K562 (cell line): Measurements from ENCODE around the gene PRR36. TPM values are rescaled to one million over a fixed set of nuclear protein-coding genes. Genes with fewer than 3 reads are reported as not detected.

Source experiments
- DLX4 ChIP-seq: fragments of 250-450 bp; sonication (Bioruptor Pico); IDR thresholded peaks from 2 replicates; pipeline ENCODE4 v1.6.1; 2021; ENCODE audit warnings: mild to moderate bottlenecking
- FOXA1 ChIP-seq: fragments of 450-650 bp; IDR thresholded peaks from 2 replicates; pipeline ENCODE4 v1.6.1; 2016; ENCODE audit warnings: mild to moderate bottlenecking, borderline replicate concordance
- GABPA ChIP-seq: fragments of 200-800 bp; sonication (Bioruptor generic); conservative IDR thresholded peaks from 2 replicates; pipeline ENCODE4 v1.6.1; 2016; ENCODE audit warnings: low read depth, missing genetic modification characterization, missing compliant biosample characterization
- HDAC2 ChIP-seq: fragments of 450-650 bp; IDR thresholded peaks from 2 replicates; pipeline ENCODE4 v1.6.1; 2016; ENCODE audit warnings: mild to moderate bottlenecking
- MECOM ChIP-seq: fragments of 250-450 bp; sonication (Bioruptor Pico); IDR thresholded peaks from 2 replicates; pipeline ENCODE4 v1.8.0; 2022; ENCODE audit warnings: inconsistent platforms
- MEF2A ChIP-seq: IDR thresholded peaks from 2 replicates; pipeline ENCODE4 v1.6.1; 2011; ENCODE audit warnings: low read depth, mild to moderate bottlenecking, low read length, moderate library complexity; ENCODE audit not compliant: control insufficient read depth
- MTA1 ChIP-seq: fragments of 450-650 bp; IDR thresholded peaks from 2 replicates; pipeline ENCODE4 v1.6.1; 2017; ENCODE audit warnings: borderline replicate concordance
- MYNN ChIP-seq, 2 experiments: sonication (generic); formaldehyde crosslinking in 1 of 2; IDR thresholded peaks; 2 replicates each; pipeline versions ENCODE4 v1.5.0 to v1.6.1; 2016 to 2020; ENCODE audit warnings: antibody characterized with exemption in 1 of 2, missing genetic modification reagents in 1 of 2
- NKRF ChIP-seq: fragments of 450-650 bp; IDR thresholded peaks from 2 replicates; pipeline ENCODE4 v1.6.1; 2016; ENCODE audit warnings: borderline replicate concordance
- PHB ChIP-seq: fragments of 250-450 bp; sonication (Bioruptor Pico); IDR thresholded peaks from 2 replicates; pipeline ENCODE4 v1.5.0; 2021
- SMAD4 ChIP-seq: fragments of 250-450 bp; sonication (Bioruptor Pico); conservative IDR thresholded peaks from 2 replicates; pipeline ENCODE4 v1.8.0; 2021; ENCODE audit warnings: inconsistent platforms, mild to moderate bottlenecking, moderate library complexity
- SMARCA4 ChIP-seq: fragments of 450-650 bp; IDR thresholded peaks from 2 replicates; pipeline ENCODE4 v1.6.1; 2016
- SREBF1 ChIP-seq: fragments of 150-350 bp; IDR thresholded peaks from 2 replicates; pipeline ENCODE4 v1.6.1; 2014; ENCODE audit warnings: antibody characterized with exemption, low read depth, low read length, borderline replicate concordance
- TAF1 ChIP-seq: IDR thresholded peaks from 2 replicates; pipeline ENCODE4 v1.6.1; 2011; ENCODE audit warnings: mild to moderate bottlenecking, low read length, moderate library complexity; ENCODE audit not compliant: insufficient read depth, control insufficient read depth, severe bottlenecking; ENCODE audit errors: extremely low read depth
- VEZF1 ChIP-seq: fragments of 200-800 bp; sonication (Bioruptor generic); IDR thresholded peaks from 2 replicates; pipeline ENCODE4 v1.6.1; 2017; ENCODE audit warnings: missing genetic modification characterization, missing compliant biosample characterization
- ZFPM2 ChIP-seq: fragments of 250-450 bp; sonication (Bioruptor Pico); IDR thresholded peaks from 2 replicates; pipeline ENCODE4 v1.5.1; 2022; ENCODE audit warnings: mild to moderate bottlenecking
- ZNF347 ChIP-seq: fragments of 450-650 bp; formaldehyde crosslinking; IDR thresholded peaks from 2 replicates; pipeline ENCODE4 v1.4.0; 2020; ENCODE audit warnings: low read depth, mild to moderate bottlenecking, moderate library complexity
- polyA plus RNA-seq, 8 experiments: library from polyadenylated mRNA; depleted of rRNA in 4 of 8; stranded (reverse) in 5 of 8; unstranded in 3 of 8; fragments of >200 nt; fragmentation: Nextera tagmentation in 2 of 8; fragmentation: Illumina TruSeq in 1 of 8; extraction: Ambion mirVana in 2 of 8; extraction: Trizol in 1 of 8; gene quantifications; 2 replicates each; pipeline versions ENCODE4 v1.2.1 to v1.2.3, GENCODE V29; 2011 to 2014; ENCODE audit warnings: inconsistent platforms in 1 of 8, missing spikeins in 1 of 8
- total RNA-seq, 7 experiments: library from RNA; depleted of rRNA in 6 of 7; stranded (reverse); fragments of >200 nt in 6 of 7; fragmentation: Illumina TruSeq in 2 of 7; extraction: Trizol in 2 of 7; gene quantifications; 2 replicates each; pipeline versions ENCODE4 v1.2.1 to v1.2.3, GENCODE V29; 2011 to 2021; ENCODE audit warnings: low replicate concordance in 1 of 7
- TF ChIP-seq, protein P1 (sequence below): fragments of 150-350 bp; IDR thresholded peaks from 2 replicates; pipeline ENCODE4 v1.6.1; 2014; ENCODE audit warnings: low read depth, mild to moderate bottlenecking, low read length, borderline replicate concordance
- TF ChIP-seq, protein P2 (sequence below), 2 experiments: fragments of 250-450 bp in 1 of 2; fragments of 450-650 bp in 1 of 2; sonication (Bioruptor Pico) in 1 of 2; IDR thresholded peaks; 2 replicates each; pipeline versions ENCODE4 v1.6.1 to v1.8.0; 2016 to 2021; ENCODE audit warnings: mild to moderate bottlenecking in 2 of 2, moderate library complexity in 2 of 2, missing compliant biosample characterization in 1 of 2, missing genetic modification characterization in 1 of 2

PRR36 gene
- total and polyA plus RNA-seq, 9 of the 15 experiments (the other 6 are each of a cell fraction or from before 2014, with no cell fraction given) = 0.05 to 0.42 (median 0.06) TPM; not detected in 6

DNA sequence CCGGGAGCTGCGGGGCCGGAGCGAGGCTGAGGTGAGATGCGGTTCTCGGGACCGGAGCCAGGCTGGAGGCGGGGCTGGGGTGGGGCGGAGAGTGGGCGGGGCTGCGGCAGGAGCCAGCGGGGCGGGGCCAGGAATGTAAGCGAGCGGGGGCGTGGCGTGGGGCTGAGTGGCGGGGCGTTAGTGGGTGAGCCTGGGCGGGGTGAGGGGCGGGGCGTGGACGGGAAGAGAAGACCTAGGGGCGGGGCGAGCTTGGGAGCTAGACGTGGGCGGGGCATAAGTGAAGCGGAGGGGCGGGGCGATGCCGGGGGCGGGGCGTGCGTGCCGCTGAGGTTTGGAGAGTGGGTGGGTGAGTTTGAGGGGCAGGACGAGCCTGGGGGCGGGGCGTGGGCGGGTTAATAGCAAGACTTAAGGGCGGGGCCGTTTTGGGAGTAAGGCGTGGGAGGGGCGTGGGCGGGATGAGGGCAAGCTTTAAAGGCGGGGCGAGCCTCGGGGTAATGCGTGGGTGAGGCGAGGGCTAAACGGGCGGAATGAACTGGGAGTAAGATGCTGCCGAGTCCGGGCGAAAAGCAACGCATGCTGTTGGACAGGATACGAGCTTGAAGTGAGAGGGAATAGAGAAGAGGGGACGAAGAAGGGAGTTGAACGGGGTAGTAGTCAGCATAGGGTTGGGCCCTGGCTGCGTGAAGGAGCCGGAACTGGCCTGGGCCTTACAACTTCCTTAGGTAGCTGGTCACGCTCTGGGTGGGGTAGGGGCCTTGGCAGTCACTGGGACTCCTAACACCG is 46.5 kb upstream of the PRR36 start (continued):
- TF ChIP-seq, protein P1, sequence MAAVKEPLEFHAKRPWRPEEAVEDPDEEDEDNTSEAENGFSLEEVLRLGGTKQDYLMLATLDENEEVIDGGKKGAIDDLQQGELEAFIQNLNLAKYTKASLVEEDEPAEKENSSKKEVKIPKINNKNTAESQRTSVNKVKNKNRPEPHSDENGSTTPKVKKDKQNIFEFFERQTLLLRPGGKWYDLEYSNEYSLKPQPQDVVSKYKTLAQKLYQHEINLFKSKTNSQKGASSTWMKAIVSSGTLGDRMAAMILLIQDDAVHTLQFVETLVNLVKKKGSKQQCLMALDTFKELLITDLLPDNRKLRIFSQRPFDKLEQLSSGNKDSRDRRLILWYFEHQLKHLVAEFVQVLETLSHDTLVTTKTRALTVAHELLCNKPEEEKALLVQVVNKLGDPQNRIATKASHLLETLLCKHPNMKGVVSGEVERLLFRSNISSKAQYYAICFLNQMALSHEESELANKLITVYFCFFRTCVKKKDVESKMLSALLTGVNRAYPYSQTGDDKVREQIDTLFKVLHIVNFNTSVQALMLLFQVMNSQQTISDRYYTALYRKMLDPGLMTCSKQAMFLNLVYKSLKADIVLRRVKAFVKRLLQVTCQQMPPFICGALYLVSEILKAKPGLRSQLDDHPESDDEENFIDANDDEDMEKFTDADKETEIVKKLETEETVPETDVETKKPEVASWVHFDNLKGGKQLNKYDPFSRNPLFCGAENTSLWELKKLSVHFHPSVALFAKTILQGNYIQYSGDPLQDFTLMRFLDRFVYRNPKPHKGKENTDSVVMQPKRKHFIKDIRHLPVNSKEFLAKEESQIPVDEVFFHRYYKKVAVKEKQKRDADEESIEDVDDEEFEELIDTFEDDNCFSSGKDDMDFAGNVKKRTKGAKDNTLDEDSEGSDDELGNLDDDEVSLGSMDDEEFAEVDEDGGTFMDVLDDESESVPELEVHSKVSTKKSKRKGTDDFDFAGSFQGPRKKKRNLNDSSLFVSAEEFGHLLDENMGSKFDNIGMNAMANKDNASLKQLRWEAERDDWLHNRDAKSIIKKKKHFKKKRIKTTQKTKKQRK = no peak
- TF ChIP-seq FOXA1 (no peak), MYNN (IDR thresholded peaks at IDR 0.05) (no peak), MYNN (CRISPR knock-in tag; IDR thresholded peaks at IDR 0.05) (no peak), DLX4 (CRISPR knock-in tag) (no peak), MEF2A (no peak), SREBF1 (no peak), GABPA (tag) (no peak), MTA1 (0 out of 2 replicates have a peak, but pooled peaks have one; percentile 40), MECOM (CRISPR knock-in tag) (no peak), ZNF347 (CRISPR knock-in tag) (no peak), TAF1 (peak; percentile 61), VEZF1 (CRISPR knock-in tag) (peak; percentile 77), SMARCA4 (0 out of 2 replicates have a peak, but pooled peaks have one; percentile 18), NKRF (peak; percentile 75; the same call in 1 of the 2 replicates), PHB (CRISPR knock-in tag) (no peak), ZFPM2 (CRISPR knock-in tag) (0 out of 2 replicates have a peak, but pooled peaks have one; percentile 42), HDAC2 (peak; percentile 52; the same call in 1 of the 2 replicates), SMAD4 (0 out of 2 replicates have a peak, but pooled peaks have one; percentile 35)
- TF ChIP-seq, protein P2, sequence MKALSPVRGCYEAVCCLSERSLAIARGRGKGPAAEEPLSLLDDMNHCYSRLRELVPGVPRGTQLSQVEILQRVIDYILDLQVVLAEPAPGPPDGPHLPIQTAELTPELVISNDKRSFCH (CRISPR knock-in tag; IDR thresholded peaks at IDR 0.05) = no peak
- TF ChIP-seq, protein P2 (tag; IDR thresholded peaks at IDR 0.05) = no peak
